Measurements from ENCODE around the gene CLEC16A. TPM values are rescaled to one million over a fixed set of nuclear protein-coding genes. Genes with fewer than 3 reads are reported as not detected.
A peak's percentile ranks its signal among the peaks of the same experiment; 100 is the strongest.

The CLEC16A gene
- total RNA-seq, 1 donor from 2014 or later: 57.6 TPM

GRCh38 chr16:11177578-11178160 is 233.3 kb downstream of the CLEC16A start:
- Mint-ChIP-seq H3K9me3 (no peaks in the 10 kb centered on the region), H3K4me3 (no peak overlapping the region), H3K4me1 (peaks cover 72% of the 10 kb centered on the region), H3K36me3 (ENCODE audit: low read depth) (peaks cover 53% of the 10 kb centered on the region), H3K27me3 (no peaks in the 10 kb centered on the region), H3K27ac (no peak overlapping the region)
- ChIA-PET POLR2A (interaction anchor here (0.7 kb wide), 4 partner anchors 39 to 185 kb away, joined by 3 to 6 read pairs (median 4); no protein-coding TSS in a partner anchor), CTCF (interaction anchor here (1.5 kb wide), 1 partner anchor 213 kb away, joined by 4 read pairs; no protein-coding TSS in a partner anchor)
- ATAC-seq (ENCODE audit: low read depth) (no peak), DNase-seq (no peak)
- intact Hi-C loops (cut with micrococcal nuclease): no loop called here
- TF ChIP-seq CTCF (IDR thresholded peaks at IDR 0.05): no peak

- H3K36me3 Mint-ChIP-seq (ENCODE audit: low read depth): peaks cover 46% of the 10 kb centered on the region
- H3K4me3 Mint-ChIP-seq: no peak overlapping the region
- ATAC-seq (ENCODE audit: low read depth) (no peak), DNase-seq (no peak)
- POLR2A ChIA-PET: no interaction called here
- no peak for TF ChIP-seq CTCF (IDR thresholded peaks at IDR 0.05)
- peaks cover 75% of the 10 kb centered on the region for H3K4me1 Mint-ChIP-seq
- intact Hi-C loops (cut with micrococcal nuclease): no loop called here
- no peak overlapping the region for H3K27ac Mint-ChIP-seq
- H3K27me3 Mint-ChIP-seq: no peaks in the 10 kb centered on the region
- H3K9me3 Mint-ChIP-seq: no peaks in the 10 kb centered on the region
- CTCF ChIA-PET: no interaction called here
These were observed 234.1 kb downstream of the CLEC16A start for GRCh38 chr16:11178424-11178823.

- Mint-ChIP-seq H3K36me3 (ENCODE audit: low read depth) (peaks cover 35% of the 10 kb centered on the region), H3K27ac (peak overlapping the region; percentile 83), H3K9me3 (no peaks in the 10 kb centered on the region), H3K4me1 (peaks cover 82% of the 10 kb centered on the region), H3K4me3 (peak overlapping the region; percentile 17), H3K27me3 (no peaks in the 10 kb centered on the region)
- intact Hi-C loops (cut with micrococcal nuclease): no loop called here
- ATAC-seq (ENCODE audit: low read depth) (no peak), DNase-seq (no peak)
- TF ChIP-seq CTCF (IDR thresholded peaks at IDR 0.05): no peak
- ChIA-PET POLR2A (interaction anchor here (1.0 to 8.0 kb wide), 7 partner anchors 16 to 214 kb away, joined by 3 to 161 read pairs (median 6); partner anchors contain the start of gene SOCS1), CTCF (interaction anchor here (0.9 to 1.8 kb wide), 2 partner anchors 22 to 76 kb away, joined by 3 to 9 read pairs; partner anchors contain the start of gene SOCS1)
These were observed 235.2 kb downstream of the CLEC16A start for GRCh38 chr16:11179574-11179973.

GRCh38 chr16:11180489-11180888 is 236.1 kb downstream of the CLEC16A start:
- H3K36me3 Mint-ChIP-seq (ENCODE audit: low read depth): peaks cover 27% of the 10 kb centered on the region
- peak overlapping the region; percentile 83 for H3K27ac Mint-ChIP-seq
- DNase-seq (no peak), ATAC-seq (ENCODE audit: low read depth) (peak; percentile 5)
- H3K9me3 Mint-ChIP-seq: no peaks in the 10 kb centered on the region
- peaks cover 72% of the 10 kb centered on the region for H3K4me1 Mint-ChIP-seq
- intact Hi-C loops (cut with micrococcal nuclease): no loop called here
- no peak for TF ChIP-seq CTCF (IDR thresholded peaks at IDR 0.05)
- ChIA-PET CTCF (interaction anchor here (0.9 to 1.8 kb wide), 2 partner anchors 22 to 75 kb away, joined by 3 to 9 read pairs; partner anchors contain the start of gene SOCS1), POLR2A (interaction anchor here (0.7 to 8.0 kb wide), 7 partner anchors 15 to 215 kb away, joined by 3 to 161 read pairs (median 6); partner anchors contain the start of gene SOCS1)
- H3K4me3 Mint-ChIP-seq: peak overlapping the region; percentile 71
- H3K27me3 Mint-ChIP-seq: no peaks in the 10 kb centered on the region

- Mint-ChIP-seq H3K4me3 (peak overlapping the region; percentile 64), H3K36me3 (ENCODE audit: low read depth) (peaks cover 25% of the 10 kb centered on the region), H3K27me3 (no peaks in the 10 kb centered on the region), H3K4me1 (peaks cover 64% of the 10 kb centered on the region), H3K27ac (peak overlapping the region; percentile 87), H3K9me3 (no peaks in the 10 kb centered on the region)
- ChIA-PET CTCF (interaction anchor here (1.5 to 2.4 kb wide), 2 partner anchors 74 to 198 kb away, joined by 3 to 9 read pairs; partner anchors contain the start of gene SOCS1), POLR2A (interaction anchor here (0.5 to 8.0 kb wide), 16 partner anchors 16 to 216 kb away, joined by 3 to 161 read pairs (median 8); partner anchors contain the start of gene SOCS1)
- intact Hi-C loops (cut with micrococcal nuclease): no loop called here
- ATAC-seq (ENCODE audit: low read depth) (no peak), DNase-seq (no peak)
- TF ChIP-seq CTCF (IDR thresholded peaks at IDR 0.05): no peak
These were observed 237.0 kb downstream of the CLEC16A start for GRCh38 chr16:11181242-11181898.
